ENCODE data around the gene NSG1.

DNA sequence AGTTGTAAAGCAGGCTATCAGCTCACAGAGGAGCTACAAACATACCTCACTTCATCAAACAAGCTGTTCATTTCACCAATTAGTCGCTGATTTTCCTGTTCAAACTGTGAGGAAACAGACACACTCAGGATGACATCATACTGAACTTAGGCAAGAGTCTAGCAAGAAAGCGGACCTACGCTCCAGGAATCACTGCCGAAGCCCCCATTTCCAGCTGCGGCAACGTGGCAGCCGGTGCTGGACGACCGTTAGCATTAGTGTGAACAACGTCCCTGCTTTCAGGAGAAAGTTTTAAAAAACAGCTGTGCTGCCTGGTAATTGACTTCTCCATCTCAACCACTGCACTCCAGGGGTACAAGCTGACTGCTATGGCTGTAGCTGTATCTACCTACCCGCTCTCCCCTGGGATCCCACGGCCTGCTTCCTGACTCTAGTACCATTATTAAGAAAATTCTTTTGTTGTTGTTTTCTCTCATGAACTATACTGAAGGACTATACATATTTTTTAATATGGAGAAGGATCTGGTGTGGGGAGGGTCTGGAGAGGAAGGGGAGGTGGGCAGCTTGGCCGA is 38.3 kb downstream of the NSG1 start:
- TF ChIP-seq FOXM1 (CRISPR knock-in tag; IDR thresholded peaks at IDR 0.05) (no peak), KDM1A (CRISPR knock-in tag; IDR thresholded peaks at IDR 0.05) (no peak), CTCF (CRISPR knock-in tag; IDR thresholded peaks at IDR 0.05) (no peak), E2F5 (CRISPR knock-in tag; conservative IDR thresholded peaks at IDR 0.05) (no peak), ZHX1 (CRISPR knock-in tag; IDR thresholded peaks at IDR 0.05; ENCODE audit: low read depth) (no peak), EZH2 (conservative IDR thresholded peaks at IDR 0.05; ENCODE audit: low read depth, low read length) (no peak), BCL3 (CRISPR knock-in tag; IDR thresholded peaks at IDR 0.05) (no peak), PHF8 (CRISPR knock-in tag; IDR thresholded peaks at IDR 0.05) (no peak), ZNF350 (CRISPR knock-in tag; IDR thresholded peaks at IDR 0.05; ENCODE audit: borderline replicate concordance, low read depth) (no peak), ZNF468 (CRISPR knock-in tag; IDR thresholded peaks at IDR 0.05) (no peak), GPN1 (CRISPR knock-in tag; IDR thresholded peaks at IDR 0.05; ENCODE audit: borderline replicate concordance) (no peak), RFX1 (IDR thresholded peaks at IDR 0.05) (no peak), ZNF670 (CRISPR knock-in tag; IDR thresholded peaks at IDR 0.05; ENCODE audit: borderline replicate concordance) (no peak)
- TF ChIP-seq, protein P1, sequence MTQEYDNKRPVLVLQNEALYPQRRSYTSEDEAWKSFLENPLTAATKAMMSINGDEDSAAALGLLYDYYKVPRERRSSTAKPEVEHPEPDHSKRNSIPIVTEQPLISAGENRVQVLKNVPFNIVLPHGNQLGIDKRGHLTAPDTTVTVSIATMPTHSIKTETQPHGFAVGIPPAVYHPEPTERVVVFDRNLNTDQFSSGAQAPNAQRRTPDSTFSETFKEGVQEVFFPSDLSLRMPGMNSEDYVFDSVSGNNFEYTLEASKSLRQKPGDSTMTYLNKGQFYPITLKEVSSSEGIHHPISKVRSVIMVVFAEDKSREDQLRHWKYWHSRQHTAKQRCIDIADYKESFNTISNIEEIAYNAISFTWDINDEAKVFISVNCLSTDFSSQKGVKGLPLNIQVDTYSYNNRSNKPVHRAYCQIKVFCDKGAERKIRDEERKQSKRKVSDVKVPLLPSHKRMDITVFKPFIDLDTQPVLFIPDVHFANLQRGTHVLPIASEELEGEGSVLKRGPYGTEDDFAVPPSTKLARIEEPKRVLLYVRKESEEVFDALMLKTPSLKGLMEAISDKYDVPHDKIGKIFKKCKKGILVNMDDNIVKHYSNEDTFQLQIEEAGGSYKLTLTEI (CRISPR knock-in tag; conservative IDR thresholded peaks at IDR 0.05) = no peak

Data from HepG2 (cell line).